Liver (tissue), 9 donors: Measurements from ENCODE around the gene CEPT1. TPM values are rescaled to one million over a fixed set of nuclear protein-coding genes. Genes with fewer than 3 reads are reported as not detected.

Experiments used
- DNase-seq: peaks from one replicate; pipeline ENCODE4 v3.0.0-alpha.2; 2017; ENCODE audit warnings: low spot score
- H3K27ac ChIP-seq, 2 donors: one replicate each; pipeline ENCODE4 v1.7.0; 2013; ENCODE audit warnings: inconsistent platforms in 2 of 2, low read length in 2 of 2, control low read depth in 1 of 2, low read depth in 1 of 2, mild to moderate bottlenecking in 1 of 2
- H3K27me3 ChIP-seq, 4 donors: one replicate each; pipeline versions ENCODE4 v1.6.1 to v1.7.0; 2013; ENCODE audit warnings: low read length in 3 of 4, inconsistent platforms in 1 of 4, mild to moderate bottlenecking in 1 of 4, moderate library complexity in 1 of 4; ENCODE audit not compliant: control insufficient read depth in 4 of 4, insufficient read depth in 4 of 4
- H3K36me3 ChIP-seq, 4 donors: one replicate each; pipeline versions ENCODE4 v1.6.1 to v1.7.0; 2013; ENCODE audit warnings: low read length in 3 of 4, mild to moderate bottlenecking in 3 of 4, low read depth in 1 of 4, moderate library complexity in 1 of 4; ENCODE audit not compliant: control insufficient read depth in 4 of 4, insufficient read depth in 3 of 4
- H3K4me1 ChIP-seq, 4 donors: one replicate each; pipeline versions ENCODE4 v1.6.1 to v1.7.0; 2013; ENCODE audit warnings: low read length in 3 of 4, mild to moderate bottlenecking in 3 of 4, moderate library complexity in 1 of 4; ENCODE audit not compliant: control insufficient read depth in 4 of 4, insufficient read depth in 4 of 4
- H3K4me3 ChIP-seq, 3 donors: one replicate each; pipeline versions ENCODE4 v1.6.1 to v1.7.0; 2013; ENCODE audit warnings: low read length in 3 of 3, control low read depth in 1 of 3, low read depth in 1 of 3, mild to moderate bottlenecking in 1 of 3
- H3K9ac ChIP-seq, 2 donors: one replicate each; pipeline ENCODE4 v1.7.0; 2013; ENCODE audit warnings: low read length in 2 of 2, mild to moderate bottlenecking in 2 of 2, moderate library complexity in 2 of 2, control low read depth in 1 of 2, low read depth in 1 of 2
- H3K9me3 ChIP-seq, 4 donors: one replicate each; pipeline versions ENCODE4 v1.6.1 to v1.7.0; 2013; ENCODE audit warnings: low read length in 3 of 4; ENCODE audit not compliant: control insufficient read depth in 4 of 4
- EGR1 ChIP-seq, 2 donors: IDR thresholded peaks; 2 replicates each; pipeline ENCODE4 v1.6.1; 2016 to 2018; ENCODE audit warnings: antibody characterized with exemption in 2 of 2, low read depth in 2 of 2
- FOXA1 ChIP-seq: IDR thresholded peaks from 2 replicates; pipeline ENCODE4 v1.6.1; 2016; ENCODE audit warnings: antibody characterized with exemption
- GABPA ChIP-seq, 2 donors: IDR thresholded peaks in 1 of 2; conservative IDR thresholded peaks in 1 of 2; 2 replicates each; pipeline ENCODE4 v1.6.1; 2016; ENCODE audit warnings: antibody characterized with exemption in 2 of 2, mild to moderate bottlenecking in 1 of 2, moderate library complexity in 1 of 2
- HNF4A ChIP-seq, 2 donors: conservative IDR thresholded peaks; 2 replicates each; pipeline ENCODE4 v1.6.1; 2016; ENCODE audit warnings: antibody characterized with exemption in 2 of 2, mild to moderate bottlenecking in 2 of 2
- HNF4G ChIP-seq: IDR thresholded peaks from 2 replicates; pipeline ENCODE4 v1.6.1; 2016; ENCODE audit warnings: antibody characterized with exemption
- JUND ChIP-seq, 2 donors: IDR thresholded peaks; 2 replicates each; pipeline ENCODE4 v1.6.1; 2016; ENCODE audit warnings: antibody characterized with exemption in 2 of 2
- MAX ChIP-seq: IDR thresholded peaks from 2 replicates; pipeline ENCODE4 v1.6.1; 2016; ENCODE audit warnings: antibody characterized with exemption
- NR2F2 ChIP-seq: IDR thresholded peaks from 2 replicates; pipeline ENCODE4 v1.6.1; 2016; ENCODE audit warnings: antibody characterized with exemption
- RAD21 ChIP-seq, 2 donors: IDR thresholded peaks; 2 replicates each; pipeline ENCODE4 v1.6.1; 2016; ENCODE audit warnings: antibody characterized with exemption in 2 of 2, mild to moderate bottlenecking in 2 of 2
- REST ChIP-seq: IDR thresholded peaks from 2 replicates; pipeline ENCODE4 v1.6.1; 2016; ENCODE audit warnings: antibody characterized with exemption, mild to moderate bottlenecking
- RXRA ChIP-seq, 2 donors: IDR thresholded peaks; 2 replicates each; pipeline ENCODE4 v1.6.1; 2017 to 2018; ENCODE audit warnings: antibody characterized with exemption in 2 of 2, mild to moderate bottlenecking in 1 of 2
- SP1 ChIP-seq: IDR thresholded peaks from 2 replicates; pipeline ENCODE4 v1.6.1; 2018; ENCODE audit warnings: antibody characterized with exemption, mild to moderate bottlenecking
- TAF1 ChIP-seq: conservative IDR thresholded peaks from 2 replicates; pipeline ENCODE4 v1.6.1; 2016; ENCODE audit warnings: antibody characterized with exemption, mild to moderate bottlenecking
- YY1 ChIP-seq: IDR thresholded peaks from 2 replicates; pipeline ENCODE4 v1.6.1; 2016; ENCODE audit warnings: antibody characterized with exemption, mild to moderate bottlenecking
- WGBS: extraction: QIAGEN DNeasy Blood & Tissue Kit; methylation state at CpG from one replicate; pipeline ENCODE4 v1.1.7; 2013; 5-methylcytosine and 5-hydroxymethylcytosine counted together
- polyA plus RNA-seq, 2 donors: library from polyadenylated mRNA; stranded (reverse) in 1 of 2; unstranded in 1 of 2; fragments of 200-250 nt in 1 of 2; fragments of >200 nt in 1 of 2; fragmentation: Nextera tagmentation in 1 of 2; extraction: Ambion mirVana in 1 of 2; gene quantifications; one replicate each; pipeline versions ENCODE4 v1.2.1 to v1.2.3, GENCODE V29; 2013 to 2015
- total RNA-seq, 2 donors: library from RNA; depleted of rRNA; stranded (reverse); fragments of >200 nt; gene quantifications; one replicate each; pipeline ENCODE4 v1.2.3, GENCODE V29; 2014
- TF ChIP-seq, protein P1 (sequence below): IDR thresholded peaks from 2 replicates; pipeline ENCODE4 v1.6.1; 2016; ENCODE audit warnings: antibody characterized with exemption
- TF ChIP-seq, protein P2 (sequence below): fragments of 150-350 bp; IDR thresholded peaks from 2 replicates; pipeline ENCODE4 v1.5.1; 2017; ENCODE audit warnings: improper control_type of control experiment, low read depth, low read length; ENCODE audit not compliant: missing input control
- donor health status: healthy.
- donor health status: healthy.
- donor health status: healthy.
- donor health status: healthy.
- donor health status: healthy.

Gene CEPT1
- total and polyA plus RNA-seq, 4 donors, result 10.0 to 37.3 (median 27.7) TPM

DNA sequence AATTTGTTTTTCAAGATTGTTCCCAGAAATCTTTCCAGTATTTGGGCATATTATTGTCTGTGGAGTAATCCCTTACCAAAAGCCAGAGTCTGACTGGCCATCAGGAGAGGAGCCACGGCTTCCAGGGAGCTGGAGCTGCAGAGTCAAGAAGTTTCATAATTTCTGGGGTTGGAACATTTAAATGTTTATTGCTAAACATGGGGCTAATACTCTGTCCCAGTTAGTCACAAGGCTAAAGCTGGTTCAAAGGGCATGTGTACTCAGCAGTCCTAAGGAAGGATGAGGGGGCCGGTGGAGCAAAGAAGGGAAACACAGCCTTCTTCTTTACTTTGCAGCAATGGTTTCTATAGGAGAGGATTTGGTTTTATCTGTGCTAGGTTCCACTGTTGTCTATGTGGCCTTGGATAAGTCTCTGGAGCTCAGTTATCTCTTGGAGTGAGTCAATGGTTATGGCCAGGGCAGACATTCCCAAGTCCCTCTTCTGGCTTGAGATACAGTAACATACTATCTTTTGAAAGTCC lies 51.0 kb downstream of the CEPT1 start (continued):
- TF ChIP-seq RAD21 (IDR thresholded peaks at IDR 0.05), result peak in 1 of 2 donors; percentile 39
- peak; percentile 81 to 90 for TF ChIP-seq HNF4A (conservative IDR thresholded peaks at IDR 0.05)
- TF ChIP-seq JUND (IDR thresholded peaks at IDR 0.05), result peak; percentile 22 to 57
- TF ChIP-seq, protein P1, sequence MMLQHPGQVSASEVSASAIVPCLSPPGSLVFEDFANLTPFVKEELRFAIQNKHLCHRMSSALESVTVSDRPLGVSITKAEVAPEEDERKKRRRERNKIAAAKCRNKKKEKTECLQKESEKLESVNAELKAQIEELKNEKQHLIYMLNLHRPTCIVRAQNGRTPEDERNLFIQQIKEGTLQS, result no peak
- peak; percentile 58 to 62 for TF ChIP-seq RXRA (IDR thresholded peaks at IDR 0.05)
- TF ChIP-seq HNF4G, result peak; percentile 63
- no peak for TF ChIP-seq EGR1 (IDR thresholded peaks at IDR 0.05; ENCODE audit: low read depth in 2 of 2)

DNA sequence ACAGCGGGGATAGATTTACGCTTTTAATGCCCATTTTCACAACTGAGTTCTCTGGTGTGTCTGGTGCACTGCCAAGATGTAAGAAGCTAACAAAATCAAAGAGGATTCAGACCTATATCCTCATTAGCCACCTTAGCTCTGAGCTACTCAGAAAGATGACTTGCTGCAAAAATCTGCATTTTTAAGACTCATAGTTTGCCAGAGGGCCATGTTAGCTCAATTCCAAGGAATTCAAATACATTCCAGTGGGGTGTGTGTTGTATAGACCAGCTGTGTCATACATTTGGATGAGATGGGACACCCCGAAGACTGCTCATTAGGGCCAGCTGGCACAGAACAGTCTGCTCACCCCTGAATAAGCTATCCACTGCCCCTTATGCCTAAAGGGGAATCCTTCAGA lies 51.5 kb downstream of the CEPT1 start:
- Histone ChIP-seq H3K4me3 (no peak overlapping the region), H3K36me3 (peaks cover 3 to 25% (median 22%) of the 10 kb centered on the region in 4 donors), H3K4me1 (peaks cover 7 to 71% (median 62%) of the 10 kb centered on the region in 4 donors), H3K9me3 (no peaks in the 10 kb centered on the region), H3K9ac (no peak overlapping the region), H3K27me3 (no peaks in the 10 kb centered on the region), H3K27ac (peak overlapping the region; percentile 42 to 56)
- DNase-seq, result no peak
- no peak for TF ChIP-seq YY1
- no peak for TF ChIP-seq NR2F2
- no peak for TF ChIP-seq TAF1
- TF ChIP-seq HNF4G, result no peak
- no peak for TF ChIP-seq EGR1 (IDR thresholded peaks at IDR 0.05; ENCODE audit: low read depth in 2 of 2)
- TF ChIP-seq, protein P1, result no peak
- no peak for TF ChIP-seq GABPA (IDR thresholded peaks at IDR 0.05 in 1 of 2, conservative IDR thresholded peaks at IDR 0.05 in 1 of 2)
- TF ChIP-seq SP1, result no peak
- no peak for TF ChIP-seq RXRA (IDR thresholded peaks at IDR 0.05)
- TF ChIP-seq, protein P2, sequence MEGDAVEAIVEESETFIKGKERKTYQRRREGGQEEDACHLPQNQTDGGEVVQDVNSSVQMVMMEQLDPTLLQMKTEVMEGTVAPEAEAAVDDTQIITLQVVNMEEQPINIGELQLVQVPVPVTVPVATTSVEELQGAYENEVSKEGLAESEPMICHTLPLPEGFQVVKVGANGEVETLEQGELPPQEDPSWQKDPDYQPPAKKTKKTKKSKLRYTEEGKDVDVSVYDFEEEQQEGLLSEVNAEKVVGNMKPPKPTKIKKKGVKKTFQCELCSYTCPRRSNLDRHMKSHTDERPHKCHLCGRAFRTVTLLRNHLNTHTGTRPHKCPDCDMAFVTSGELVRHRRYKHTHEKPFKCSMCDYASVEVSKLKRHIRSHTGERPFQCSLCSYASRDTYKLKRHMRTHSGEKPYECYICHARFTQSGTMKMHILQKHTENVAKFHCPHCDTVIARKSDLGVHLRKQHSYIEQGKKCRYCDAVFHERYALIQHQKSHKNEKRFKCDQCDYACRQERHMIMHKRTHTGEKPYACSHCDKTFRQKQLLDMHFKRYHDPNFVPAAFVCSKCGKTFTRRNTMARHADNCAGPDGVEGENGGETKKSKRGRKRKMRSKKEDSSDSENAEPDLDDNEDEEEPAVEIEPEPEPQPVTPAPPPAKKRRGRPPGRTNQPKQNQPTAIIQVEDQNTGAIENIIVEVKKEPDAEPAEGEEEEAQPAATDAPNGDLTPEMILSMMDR, result no peak
- TF ChIP-seq JUND (IDR thresholded peaks at IDR 0.05), result no peak
- TF ChIP-seq REST, result no peak
- WGBS, result 75% methylated on average over 3 of the region's 3 CpGs

DNA sequence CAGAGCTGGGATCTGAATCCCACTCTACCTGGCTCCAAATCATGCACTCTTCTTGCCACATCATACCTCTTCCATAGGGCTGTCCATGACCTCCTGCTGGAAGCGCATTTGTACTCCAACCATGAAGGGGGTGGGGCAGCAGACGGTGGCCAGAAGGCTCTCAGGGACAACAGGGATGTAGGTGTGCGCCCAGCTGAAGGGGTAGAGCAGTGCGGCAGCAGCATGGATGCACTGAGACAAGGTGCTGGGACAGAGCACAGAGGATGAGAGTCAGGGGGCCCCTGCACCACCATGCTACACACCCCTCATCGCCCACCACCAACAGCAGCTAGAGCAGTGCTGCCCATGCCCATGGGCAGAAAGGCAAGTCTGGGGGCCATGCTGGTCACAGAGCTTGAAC lies 52.1 kb downstream of the CEPT1 start:
- Histone ChIP-seq H3K4me3 (no peak overlapping the region), H3K9ac (no peak overlapping the region), H3K9me3 (no peaks in the 10 kb centered on the region), H3K4me1 (peaks cover 7 to 74% (median 65%) of the 10 kb centered on the region in 4 donors), H3K36me3 (peaks cover 3 to 22% (median 19%) of the 10 kb centered on the region in 4 donors), H3K27me3 (no peaks in the 10 kb centered on the region), H3K27ac (peak overlapping the region in 1 of 2 donors; percentile 56)
- TF ChIP-seq RAD21 (IDR thresholded peaks at IDR 0.05) (no peak), YY1 (no peak), JUND (IDR thresholded peaks at IDR 0.05) (no peak), GABPA (IDR thresholded peaks at IDR 0.05 in 1 of 2, conservative IDR thresholded peaks at IDR 0.05 in 1 of 2) (no peak), HNF4A (conservative IDR thresholded peaks at IDR 0.05) (no peak), TAF1 (no peak), REST (no peak), FOXA1 (no peak), RXRA (IDR thresholded peaks at IDR 0.05) (no peak), HNF4G (no peak), MAX (no peak)
- TF ChIP-seq, protein P1, result no peak
- no peak for DNase-seq
- WGBS, result 97% methylated on average over 5 of the region's 5 CpGs
